GM12864 (cell line): ENCODE measurements around the gene UBE2D4.
A peak's percentile ranks its signal among the peaks of the same experiment; 100 is the strongest.

Experiments used
- DNase-seq: peaks from one replicate; pipeline ENCODE4 v3.0.0-alpha.2; 2011; ENCODE audit warnings: low read depth
- H3K4me3 ChIP-seq: 2 replicates; pipeline ENCODE4 v1.5.1; 2011; ENCODE audit warnings: mild to moderate bottlenecking, low read depth, low read length, control low read depth
- TF ChIP-seq, protein P1 (sequence below): IDR thresholded peaks from 2 replicates; pipeline ENCODE4 v1.5.1; 2011; ENCODE audit warnings: low read depth, mild to moderate bottlenecking, moderate library complexity, low read length, control low read depth, inconsistent platforms; ENCODE audit errors: missing control alignments

Gene UBE2D4

GRCh38 chr7:43925984-43926797 is at the start of gene UBE2D4:
Gene UBE2D4, plus strand, starts transcription at chr7:43926436. Its CDS starts 97 bp downstream, at chr7:43926533.
- peak within 1 kb of the TSS; percentile 92 for H3K4me3 ChIP-seq
- DNase-seq: peak; percentile 54
- TF ChIP-seq, protein P1, sequence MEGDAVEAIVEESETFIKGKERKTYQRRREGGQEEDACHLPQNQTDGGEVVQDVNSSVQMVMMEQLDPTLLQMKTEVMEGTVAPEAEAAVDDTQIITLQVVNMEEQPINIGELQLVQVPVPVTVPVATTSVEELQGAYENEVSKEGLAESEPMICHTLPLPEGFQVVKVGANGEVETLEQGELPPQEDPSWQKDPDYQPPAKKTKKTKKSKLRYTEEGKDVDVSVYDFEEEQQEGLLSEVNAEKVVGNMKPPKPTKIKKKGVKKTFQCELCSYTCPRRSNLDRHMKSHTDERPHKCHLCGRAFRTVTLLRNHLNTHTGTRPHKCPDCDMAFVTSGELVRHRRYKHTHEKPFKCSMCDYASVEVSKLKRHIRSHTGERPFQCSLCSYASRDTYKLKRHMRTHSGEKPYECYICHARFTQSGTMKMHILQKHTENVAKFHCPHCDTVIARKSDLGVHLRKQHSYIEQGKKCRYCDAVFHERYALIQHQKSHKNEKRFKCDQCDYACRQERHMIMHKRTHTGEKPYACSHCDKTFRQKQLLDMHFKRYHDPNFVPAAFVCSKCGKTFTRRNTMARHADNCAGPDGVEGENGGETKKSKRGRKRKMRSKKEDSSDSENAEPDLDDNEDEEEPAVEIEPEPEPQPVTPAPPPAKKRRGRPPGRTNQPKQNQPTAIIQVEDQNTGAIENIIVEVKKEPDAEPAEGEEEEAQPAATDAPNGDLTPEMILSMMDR: no peak

GRCh38 chr7:43876976-43877745 is 49.1 kb upstream of the UBE2D4 start:
- TF ChIP-seq, protein P1: no peak
- H3K4me3 ChIP-seq: no peak overlapping the region
- DNase-seq: no peak

DNA sequence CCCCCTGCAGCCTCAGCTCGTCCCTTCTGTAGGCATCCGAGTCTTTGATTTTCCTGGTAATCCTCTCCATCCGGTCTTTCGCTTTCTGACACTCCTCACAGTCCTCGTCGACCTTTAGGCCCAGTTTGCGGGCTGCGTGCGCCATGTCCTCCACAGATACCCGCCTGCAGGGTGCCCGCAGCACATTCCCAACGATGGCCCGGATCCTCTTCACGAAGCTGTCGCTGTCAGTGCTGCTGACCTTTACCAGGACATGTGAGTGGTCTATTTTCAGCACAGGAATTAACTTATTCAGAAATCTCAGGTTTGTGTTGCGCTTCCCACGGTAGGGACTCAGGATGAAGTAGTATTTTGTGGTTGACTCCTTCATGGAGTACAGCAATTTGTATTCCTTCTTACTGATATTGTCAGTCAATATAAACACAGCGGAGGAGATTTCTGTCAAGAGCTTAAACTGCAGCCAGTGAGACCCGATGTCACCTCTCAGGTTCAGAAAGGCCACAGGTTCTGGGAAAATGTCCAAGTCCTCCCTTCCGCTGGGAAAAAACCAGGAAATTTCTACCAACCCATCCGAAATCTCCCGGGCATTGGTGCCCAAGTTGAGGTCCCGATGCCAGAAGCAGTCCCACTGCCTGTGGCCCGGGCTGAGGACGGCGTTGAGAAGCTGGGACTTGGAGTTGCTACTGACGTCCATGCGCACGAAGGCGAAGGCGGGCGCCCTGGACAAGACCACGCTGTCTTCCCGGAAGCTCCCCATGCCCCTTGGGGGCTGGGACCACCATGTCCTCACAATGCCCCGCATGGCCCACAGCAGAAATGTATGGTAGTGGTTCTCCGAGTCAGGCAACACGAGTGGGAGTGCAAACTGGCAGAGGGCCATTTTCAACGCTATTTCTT is 48.0 kb upstream of the UBE2D4 start:
- TF ChIP-seq, protein P1: no peak
- no peak overlapping the region for H3K4me3 ChIP-seq
- no peak for DNase-seq

- TF ChIP-seq, protein P1: no peak
- H3K4me3 ChIP-seq: no peak overlapping the region
- DNase-seq: no peak
Observed at GRCh38 chr7:43878867-43879266, 47.4 kb upstream of the UBE2D4 start.

- DNase-seq: no peak
Observed at GRCh38 chr7:43879477-43879876, 46.8 kb upstream of the UBE2D4 start.

GRCh38 chr7:43880596-43880995 is 45.6 kb upstream of the UBE2D4 start:
- no peak for DNase-seq
- TF ChIP-seq, protein P1: no peak

More at GRCh38 chr7:43879477-43879876, 46.8 kb upstream of the UBE2D4 start:
- TF ChIP-seq, protein P1: no peak
- H3K4me3 ChIP-seq: no peak overlapping the region

More at GRCh38 chr7:43880596-43880995, 45.6 kb upstream of the UBE2D4 start:
- H3K4me3 ChIP-seq: no peak overlapping the region
